HepG2 (cell line): Measurements from ENCODE around the gene NR2F1-AS1.

Source experiments
- IKZF4 ChIP-seq: sonication (generic); formaldehyde crosslinking; IDR thresholded peaks from 2 replicates; pipeline ENCODE4 v1.5.1; 2020; ENCODE audit warnings: borderline replicate concordance, mild to moderate bottlenecking, low read depth, missing genetic modification reagents; ENCODE audit errors: not compliant biosample characterization
- MYNN ChIP-seq: sonication (generic); formaldehyde crosslinking; IDR thresholded peaks from 2 replicates; pipeline ENCODE4 v1.4.0; 2020; ENCODE audit warnings: mild to moderate bottlenecking, low read depth, missing genetic modification reagents
- SSRP1 ChIP-seq: IDR thresholded peaks from 2 replicates; pipeline ENCODE4 v1.6.1; 2016; ENCODE audit warnings: control low read depth
- STAT6 ChIP-seq: sonication (generic); formaldehyde crosslinking; IDR thresholded peaks from 2 replicates; pipeline ENCODE4 v1.4.0; 2020; ENCODE audit warnings: missing genetic modification reagents, mild to moderate bottlenecking, borderline replicate concordance
- TFDP2 ChIP-seq: sonication (generic); formaldehyde crosslinking; IDR thresholded peaks from 2 replicates; pipeline ENCODE4 v1.4.0; 2020; ENCODE audit warnings: missing genetic modification reagents
- ZNF333 ChIP-seq: sonication (generic); formaldehyde crosslinking; IDR thresholded peaks from 2 replicates; pipeline ENCODE4 v1.4.0; 2020; ENCODE audit warnings: mild to moderate bottlenecking, missing genetic modification reagents, borderline replicate concordance
- ZNF619 ChIP-seq: sonication (generic); formaldehyde crosslinking; IDR thresholded peaks from 2 replicates; pipeline ENCODE4 v1.4.0; 2020; ENCODE audit warnings: mild to moderate bottlenecking, missing genetic modification reagents

GRCh38 chr5:93587597-93588351, 6.8 kb upstream of the NR2F1-AS1 start:
- TF ChIP-seq TFDP2: no peak
- TF ChIP-seq ZNF333 (CRISPR knock-in tag): no peak
- TF ChIP-seq STAT6 (CRISPR knock-in tag): no peak
- no peak for TF ChIP-seq SSRP1 (CRISPR knock-in tag)
- no peak for TF ChIP-seq MYNN
- no peak for TF ChIP-seq IKZF4 (CRISPR knock-in tag)
- TF ChIP-seq ZNF619 (CRISPR knock-in tag): no peak
